ENCODE measurements around the gene DAPL1.

DNA sequence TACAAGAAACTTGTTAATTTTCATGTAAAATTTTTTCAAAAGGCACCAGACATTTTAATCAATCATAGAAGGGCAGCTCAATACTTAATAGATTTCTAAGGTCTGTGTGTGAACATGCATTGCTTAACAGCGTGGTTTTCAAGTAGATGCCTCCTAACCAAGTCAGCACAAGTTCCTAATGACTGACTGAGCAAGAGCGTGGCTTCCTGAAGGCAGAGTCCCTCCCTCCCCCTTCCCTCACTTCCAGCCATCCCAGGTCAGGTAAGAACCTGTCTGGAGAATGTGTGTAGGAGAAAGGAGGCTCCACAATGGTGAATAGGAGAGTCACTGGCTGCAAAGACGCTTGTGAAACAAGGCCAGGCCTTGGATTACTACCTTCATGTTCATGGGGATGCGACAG is 33.5 kb upstream of the DAPL1 start:
- TF ChIP-seq, protein P1, sequence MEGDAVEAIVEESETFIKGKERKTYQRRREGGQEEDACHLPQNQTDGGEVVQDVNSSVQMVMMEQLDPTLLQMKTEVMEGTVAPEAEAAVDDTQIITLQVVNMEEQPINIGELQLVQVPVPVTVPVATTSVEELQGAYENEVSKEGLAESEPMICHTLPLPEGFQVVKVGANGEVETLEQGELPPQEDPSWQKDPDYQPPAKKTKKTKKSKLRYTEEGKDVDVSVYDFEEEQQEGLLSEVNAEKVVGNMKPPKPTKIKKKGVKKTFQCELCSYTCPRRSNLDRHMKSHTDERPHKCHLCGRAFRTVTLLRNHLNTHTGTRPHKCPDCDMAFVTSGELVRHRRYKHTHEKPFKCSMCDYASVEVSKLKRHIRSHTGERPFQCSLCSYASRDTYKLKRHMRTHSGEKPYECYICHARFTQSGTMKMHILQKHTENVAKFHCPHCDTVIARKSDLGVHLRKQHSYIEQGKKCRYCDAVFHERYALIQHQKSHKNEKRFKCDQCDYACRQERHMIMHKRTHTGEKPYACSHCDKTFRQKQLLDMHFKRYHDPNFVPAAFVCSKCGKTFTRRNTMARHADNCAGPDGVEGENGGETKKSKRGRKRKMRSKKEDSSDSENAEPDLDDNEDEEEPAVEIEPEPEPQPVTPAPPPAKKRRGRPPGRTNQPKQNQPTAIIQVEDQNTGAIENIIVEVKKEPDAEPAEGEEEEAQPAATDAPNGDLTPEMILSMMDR (IDR thresholded peaks at IDR 0.05; ENCODE audit: low read length): no peak
- TF ChIP-seq EZH2 (optimal IDR thresholded peaks at IDR 0.05; ENCODE audit: low read depth, low read length): no peak

Measured in MM.1S (cell line).